MM.1S (cell line): Measurements from ENCODE around the gene RUFY4.

Experiments used
- CTCF ChIP-seq: fragments of 300-600 bp; sonication (generic); IDR thresholded peaks from 2 replicates; pipeline ENCODE4 v1.5.1; 2016; ENCODE audit warnings: antibody characterized with exemption, low read length, mixed read lengths
- EZH2 ChIP-seq: fragments of 300-600 bp; sonication (generic); optimal IDR thresholded peaks from 2 replicates; pipeline ENCODE3; 2017; ENCODE audit warnings: low read depth, mild to moderate bottlenecking, antibody characterized with exemption, low read length, mixed read lengths
- EZH2phosphoT487 ChIP-seq: fragments of 300-600 bp; sonication (generic); IDR thresholded peaks from 2 replicates; pipeline ENCODE4 v1.6.1; 2018; ENCODE audit warnings: antibody characterized with exemption, low read length

GRCh38 chr2:218039171-218039570 is 29.9 kb upstream of the RUFY4 start:
- TF ChIP-seq CTCF (no peak), EZH2 (no peak), EZH2phosphoT487 (no peak)
